HPDE6-E6E7 (cell line): ENCODE data around the gene SAMD14.
A peak's percentile ranks its signal among the peaks of the same experiment; 100 is the strongest.

Experiments used
- DNase-seq: peaks from one replicate; pipeline ENCODE4 v3.0.0; 2011; ENCODE audit warnings: missing footprints; ENCODE audit errors: extremely low spot score

SAMD14 gene

DNA sequence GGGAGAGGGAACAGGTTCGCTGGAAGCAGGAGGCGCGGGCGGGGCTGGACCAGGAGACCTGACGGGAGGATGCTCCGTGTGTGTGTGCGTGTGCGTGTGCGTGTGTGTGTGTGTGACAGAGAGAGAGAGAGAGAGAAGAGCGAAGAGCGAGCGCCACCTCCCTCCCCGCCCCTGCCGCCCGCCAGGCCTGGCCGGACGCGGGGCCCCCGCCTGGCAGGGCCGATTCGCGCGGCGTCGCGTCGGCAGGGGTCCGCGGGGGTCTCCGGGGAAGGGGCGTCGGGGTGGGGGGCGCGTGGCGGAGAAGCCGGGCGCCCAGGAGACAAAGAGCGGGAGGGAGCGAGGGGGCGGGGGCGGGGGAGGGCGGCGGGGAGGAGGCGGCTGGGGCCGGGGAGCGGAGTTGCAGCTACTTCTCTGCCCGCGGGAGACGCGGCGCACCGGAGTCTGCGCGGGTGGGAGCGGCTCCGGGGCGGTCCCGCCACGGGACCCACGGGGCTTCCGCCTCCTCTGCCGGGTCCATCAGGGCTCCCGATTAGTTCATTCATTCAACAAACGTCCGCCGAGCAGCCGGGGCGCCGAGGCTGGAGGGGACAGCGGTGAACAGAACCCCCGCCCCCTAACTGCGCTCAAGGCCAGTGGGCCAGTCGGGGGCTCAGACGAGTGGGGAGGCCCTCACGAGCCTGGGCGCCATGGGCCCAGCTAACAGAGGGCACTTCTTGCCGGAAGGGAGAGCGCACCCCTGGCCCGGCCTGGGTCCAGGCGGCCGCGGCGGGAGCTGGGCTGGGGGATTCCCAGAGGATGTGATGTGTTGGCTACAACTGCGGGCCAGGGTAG lies at the start of gene SAMD14:
TSS of gene SAMD14 (minus strand) at position 433 of the 831 bp plus-strand sequence. CDS start 5,201 bp downstream, outside the sequence.
- DNase-seq: no peak

DNA sequence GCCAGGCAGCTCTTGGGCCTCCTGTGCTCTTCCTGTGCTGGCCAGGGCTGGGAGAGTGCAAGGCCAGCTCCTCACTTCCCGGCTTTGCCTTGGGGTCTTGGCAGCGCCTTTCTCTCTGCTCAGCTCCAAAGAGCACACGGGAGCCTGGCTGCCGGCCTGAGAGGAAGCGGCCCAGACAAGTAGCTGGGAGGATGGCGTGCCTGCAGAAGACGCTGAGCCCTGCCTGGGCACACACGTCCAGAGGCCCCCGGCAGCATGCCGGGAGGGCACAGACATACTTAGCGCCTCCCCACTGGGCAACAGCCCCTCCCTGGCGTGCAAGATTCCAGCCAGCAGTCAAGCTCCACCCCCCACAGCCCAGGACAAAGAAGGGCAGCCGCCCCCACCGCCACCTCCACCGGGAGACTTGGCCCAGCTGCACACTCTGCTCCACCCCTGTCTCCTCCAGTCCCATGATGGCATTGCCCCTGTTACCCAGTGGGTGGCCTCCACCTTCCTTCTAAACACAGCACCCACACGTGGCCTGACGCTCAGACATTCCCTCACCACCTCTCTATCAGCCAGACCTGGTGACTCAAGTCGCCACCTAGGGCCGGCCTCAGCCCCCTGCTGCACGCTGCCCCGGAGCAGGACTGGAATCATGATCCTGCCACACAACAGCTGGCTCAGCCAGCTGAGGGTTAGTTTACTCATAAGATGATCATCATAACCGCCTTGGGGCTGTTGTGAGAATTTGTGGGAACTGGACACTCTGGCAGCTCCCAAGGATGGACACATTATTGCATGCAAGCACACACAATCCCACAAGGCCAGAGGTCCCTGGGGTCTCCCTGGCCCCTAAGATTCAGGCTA lies 48.2 kb upstream of the SAMD14 start:
- peak; percentile 97 for DNase-seq

DNA sequence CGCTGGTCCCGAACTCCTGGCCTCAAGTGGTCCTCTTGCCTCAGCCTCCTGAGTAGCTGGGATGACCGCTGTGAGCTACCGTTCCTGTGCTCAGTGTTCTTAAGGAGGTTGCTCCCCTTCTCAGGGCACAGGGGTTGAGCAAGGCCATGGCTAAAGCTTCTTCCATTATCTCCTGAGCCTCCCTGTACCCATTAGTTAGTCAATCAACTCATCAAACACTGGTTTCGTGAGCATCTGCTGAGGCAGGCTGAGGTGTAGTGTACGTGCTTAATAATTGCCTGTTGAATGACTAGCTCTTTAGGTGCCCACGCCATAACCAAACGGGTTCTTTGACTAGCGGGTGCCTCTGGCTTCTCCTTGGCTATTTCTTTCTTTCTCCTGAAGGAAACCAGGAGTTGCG lies 47.5 kb upstream of the SAMD14 start:
- no peak for DNase-seq

DNA sequence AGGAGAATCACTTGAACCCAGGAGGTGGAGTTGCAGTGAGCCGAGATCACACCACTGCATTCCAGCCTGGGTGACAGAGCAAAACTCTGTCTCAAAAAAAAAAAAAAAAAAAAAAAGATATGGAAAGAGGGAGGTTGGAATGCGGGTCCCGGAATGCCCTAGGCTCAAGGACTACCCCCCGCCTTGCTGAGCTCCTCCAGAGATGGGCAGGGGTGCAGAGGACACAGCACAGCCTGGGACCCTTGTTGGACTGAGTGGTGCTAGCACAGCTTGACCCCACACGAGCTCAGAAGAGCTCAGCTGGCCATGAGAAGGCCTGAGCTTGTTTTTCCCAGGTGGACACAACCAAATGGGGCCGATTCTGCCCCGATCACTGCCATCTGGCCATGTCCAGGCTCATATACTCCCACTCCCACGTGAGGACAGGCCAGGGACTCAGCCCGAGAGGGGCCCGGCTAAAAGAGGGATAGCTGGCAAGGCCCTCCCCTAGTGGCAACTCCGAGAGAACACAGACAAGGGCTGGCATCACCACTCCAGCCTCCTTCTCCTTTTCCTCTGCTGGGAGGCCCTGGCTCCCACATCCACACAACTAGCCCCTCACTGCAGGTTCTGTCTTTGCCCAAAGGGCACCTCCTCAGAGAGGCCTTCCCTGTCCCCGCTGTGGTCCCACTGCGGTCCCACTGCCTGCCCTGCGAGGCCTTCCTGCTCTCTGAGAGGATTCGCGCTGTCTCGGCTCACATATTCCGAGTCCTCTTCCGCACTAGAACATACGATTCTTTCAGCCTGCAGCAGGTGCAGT lies 46.8 kb upstream of the SAMD14 start:
- no peak for DNase-seq

DNA sequence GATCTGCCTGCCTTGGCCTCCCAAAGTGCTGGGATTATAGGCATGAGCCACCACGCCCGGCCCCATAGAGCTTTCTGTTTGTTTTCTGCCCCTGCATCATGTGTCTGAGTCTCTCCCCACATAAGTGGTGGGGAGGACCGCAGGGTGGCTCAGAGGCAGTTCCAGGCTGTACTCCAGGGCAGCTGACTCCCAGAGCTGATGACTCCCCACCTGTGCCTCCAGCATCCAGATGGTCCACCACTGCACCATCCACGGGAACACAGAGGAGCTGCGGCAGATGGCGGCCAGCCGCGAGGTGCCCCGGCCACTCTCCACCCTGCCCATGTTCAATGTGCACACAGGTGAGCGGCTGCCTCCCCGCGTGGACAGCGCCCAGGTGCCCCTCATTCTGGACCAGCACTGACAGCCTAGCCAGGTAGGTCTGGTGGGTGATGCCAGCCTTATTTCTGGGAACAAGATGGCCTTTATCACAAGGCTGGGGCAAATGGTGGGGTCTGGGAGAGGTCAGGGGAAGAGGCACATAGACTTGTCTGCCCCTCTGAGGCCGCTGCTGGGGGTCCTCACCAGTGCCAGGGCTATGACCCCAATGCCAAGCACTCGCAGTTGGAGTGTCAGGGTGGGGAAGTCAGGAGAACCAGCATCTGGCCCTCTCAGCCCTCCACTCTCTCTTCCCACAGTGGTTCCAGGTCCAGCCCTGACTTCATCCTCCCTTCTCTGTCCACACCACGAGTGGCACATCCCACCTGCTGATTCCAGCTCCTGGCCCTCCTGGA lies 45.3 kb upstream of the SAMD14 start:
- no peak for DNase-seq

DNA sequence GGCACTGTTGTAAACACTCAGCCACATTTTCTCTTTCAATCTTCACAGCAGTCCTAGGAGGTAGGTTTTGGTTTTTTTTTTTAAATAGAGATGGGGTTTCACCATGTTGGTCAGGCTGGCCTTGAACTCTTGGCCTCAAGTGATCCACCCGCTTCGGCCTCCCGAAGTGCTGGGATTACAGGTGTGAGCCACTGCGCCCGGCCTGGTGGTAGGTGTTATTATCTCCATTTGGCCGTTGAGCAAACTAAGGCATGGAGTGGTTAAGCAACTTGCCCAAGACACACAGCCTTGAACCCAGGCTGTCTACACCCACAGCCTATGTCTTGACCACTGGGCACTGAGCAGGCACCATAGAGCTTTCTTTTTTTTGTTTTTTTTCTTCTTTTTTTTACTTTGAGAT lies 44.5 kb upstream of the SAMD14 start:
- DNase-seq: no peak

DNA sequence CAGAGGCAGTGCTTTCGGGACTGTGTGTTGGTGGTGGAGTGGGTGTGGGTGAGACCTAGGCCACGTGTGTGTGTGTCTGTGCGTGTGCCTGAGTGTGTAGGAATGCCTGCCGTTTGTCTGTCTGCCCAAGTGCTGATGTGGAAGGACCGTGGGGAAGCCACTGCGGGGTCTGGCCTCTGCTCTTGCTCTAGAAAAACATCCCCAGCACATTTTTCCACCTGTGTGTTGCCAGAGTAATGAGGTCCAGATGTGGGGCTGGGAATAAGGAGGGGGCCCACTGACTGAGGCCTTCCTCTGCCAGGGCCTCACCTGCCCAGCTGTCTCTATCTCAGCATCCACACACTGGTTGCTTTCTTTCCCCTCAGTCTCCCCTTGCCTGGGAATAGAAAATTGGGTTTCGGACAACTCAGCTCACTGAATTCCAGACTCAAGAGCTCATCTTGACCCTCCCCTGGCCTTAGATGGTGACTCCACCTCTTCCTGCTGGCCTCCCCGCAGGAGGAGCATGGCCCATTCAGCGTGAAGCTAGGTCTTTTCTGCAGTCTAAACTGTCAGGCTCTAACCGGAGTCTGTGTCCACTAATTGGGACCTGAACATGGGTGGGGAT lies 43.5 kb upstream of the SAMD14 start:
- no peak for DNase-seq

DNA sequence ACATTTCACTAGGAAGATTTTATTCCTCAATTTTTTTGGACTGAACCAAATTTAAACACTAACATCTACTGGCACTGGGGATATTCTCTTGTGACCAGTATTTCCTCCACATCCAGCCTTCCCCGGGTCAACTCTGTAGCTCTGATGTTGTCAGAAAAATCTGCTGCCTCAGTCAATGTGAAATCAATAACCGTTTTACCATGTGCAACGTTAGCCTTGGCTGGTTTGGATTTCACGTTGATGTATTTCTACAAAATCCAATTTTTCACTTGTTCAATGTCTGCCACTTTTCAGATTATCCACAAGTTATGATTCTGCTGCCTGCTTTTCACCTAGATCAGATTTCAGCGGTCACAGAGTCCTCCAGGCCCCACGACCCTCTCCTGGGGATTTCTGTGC lies 43.0 kb upstream of the SAMD14 start:
- DNase-seq: no peak

DNA sequence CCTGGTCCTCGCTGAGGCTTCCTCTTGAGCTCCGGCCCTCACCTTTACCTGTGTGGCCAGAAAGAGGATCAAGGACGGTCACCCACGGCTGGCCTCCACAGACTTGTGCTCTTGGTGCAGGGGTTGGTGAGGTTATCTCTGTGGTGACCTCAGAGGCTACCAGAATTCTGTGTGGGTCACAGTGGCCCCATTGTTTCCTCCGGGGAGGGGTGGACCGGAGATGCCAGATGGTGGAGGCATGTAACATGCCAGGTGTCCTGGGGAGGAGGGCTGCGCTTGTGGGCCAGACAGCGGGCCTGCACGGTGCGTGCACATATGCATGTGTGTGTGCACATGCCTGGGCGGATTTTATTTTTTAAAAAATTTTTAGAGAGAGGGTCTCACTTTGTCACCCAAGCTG lies 42.2 kb upstream of the SAMD14 start:
- no peak for DNase-seq

DNA sequence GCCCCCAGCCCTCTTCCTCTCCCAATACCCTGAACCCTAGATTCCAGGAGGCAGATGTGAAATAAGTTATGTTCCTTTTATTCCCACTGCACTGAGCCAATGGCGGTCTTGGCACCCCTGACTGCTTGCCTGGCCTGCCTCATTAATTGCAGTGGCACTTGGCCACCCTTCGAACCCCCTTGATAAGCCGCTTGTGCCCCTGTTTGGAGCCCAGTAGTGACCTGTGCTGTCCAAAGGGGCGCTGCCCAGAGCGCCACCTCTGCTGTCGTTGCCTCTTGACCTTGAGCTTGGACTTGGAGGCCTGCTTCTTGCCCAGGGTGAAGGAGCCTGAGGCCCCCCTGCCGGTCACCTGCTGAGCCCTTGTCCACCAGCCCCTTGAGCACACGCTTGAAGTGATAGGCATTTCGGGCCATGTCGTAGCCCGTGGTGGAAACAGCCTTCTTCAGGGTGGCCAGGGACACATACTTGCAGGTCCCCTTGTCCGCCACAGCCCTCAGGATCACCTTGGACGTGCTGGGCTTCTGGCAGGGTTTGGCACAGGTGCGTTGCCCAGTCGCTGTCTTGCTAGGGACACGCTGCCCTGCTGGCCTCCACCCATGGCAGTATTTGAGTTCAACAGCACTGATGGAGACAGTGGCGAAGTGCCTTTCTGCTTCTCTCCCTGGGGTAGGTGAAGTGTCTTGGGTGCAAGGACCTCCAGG lies 41.6 kb upstream of the SAMD14 start:
- no peak for DNase-seq

DNA sequence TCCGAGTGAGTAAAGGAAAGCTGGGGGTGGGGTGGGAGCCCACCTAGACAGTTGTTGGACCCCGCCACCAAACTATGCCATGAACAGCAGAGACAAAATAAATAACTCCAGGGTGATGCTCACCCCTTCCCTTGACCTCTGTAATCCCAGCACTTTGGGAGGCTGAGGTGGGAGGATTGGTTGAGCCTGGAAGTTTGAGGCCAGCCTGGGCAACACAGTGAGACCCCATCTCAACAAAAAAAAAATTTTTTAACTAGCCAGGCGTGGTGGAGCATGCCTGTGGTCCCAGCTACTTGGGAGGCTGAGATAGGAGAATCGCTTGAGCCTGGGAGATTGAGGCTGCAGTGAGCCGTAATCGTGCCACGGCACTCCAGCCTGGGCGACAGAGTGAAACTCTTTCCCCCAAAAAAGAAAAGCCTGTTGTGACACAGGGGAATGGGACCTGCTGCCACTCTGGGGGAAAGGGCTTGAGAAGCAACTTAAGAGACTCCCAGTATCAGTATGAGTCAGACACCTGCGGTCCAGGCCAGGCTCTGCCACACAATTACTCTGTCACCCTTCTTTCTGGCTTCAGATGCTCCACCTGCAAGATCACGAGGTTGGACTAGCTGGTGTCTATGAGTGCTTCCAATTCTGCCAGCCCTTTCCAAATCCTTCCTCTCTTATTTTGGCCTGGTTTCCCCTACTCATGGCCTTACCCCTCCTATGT lies 40.9 kb upstream of the SAMD14 start:
- no peak for DNase-seq

DNA sequence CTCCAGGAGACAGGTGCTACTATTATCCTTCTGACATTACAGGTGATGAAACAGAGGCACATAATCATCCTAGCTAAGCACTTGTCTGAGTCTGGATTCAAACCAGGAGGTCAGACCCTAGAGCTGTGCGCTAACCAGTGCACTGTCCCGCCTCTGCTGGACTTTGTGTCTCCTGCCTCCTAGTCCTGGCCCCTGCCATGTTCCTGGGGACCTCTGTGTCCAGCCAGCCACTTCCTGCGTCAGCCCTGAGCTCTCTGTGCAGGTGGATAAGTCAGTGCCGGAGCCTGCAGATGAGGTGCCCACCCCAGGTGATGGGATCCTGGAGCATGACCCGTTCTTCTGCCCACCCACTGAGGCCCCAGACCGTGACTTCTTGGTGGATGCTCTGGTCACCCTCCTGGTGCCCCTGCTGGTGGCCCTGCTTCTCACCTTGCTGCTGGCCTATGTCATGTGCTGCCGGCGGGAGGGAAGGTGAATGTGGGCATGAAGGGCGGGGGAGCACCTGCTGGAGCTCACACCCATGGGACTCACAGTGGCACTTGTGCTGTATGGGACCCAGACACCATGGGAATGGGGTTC lies 40.0 kb upstream of the SAMD14 start:
- no peak for DNase-seq

DNA sequence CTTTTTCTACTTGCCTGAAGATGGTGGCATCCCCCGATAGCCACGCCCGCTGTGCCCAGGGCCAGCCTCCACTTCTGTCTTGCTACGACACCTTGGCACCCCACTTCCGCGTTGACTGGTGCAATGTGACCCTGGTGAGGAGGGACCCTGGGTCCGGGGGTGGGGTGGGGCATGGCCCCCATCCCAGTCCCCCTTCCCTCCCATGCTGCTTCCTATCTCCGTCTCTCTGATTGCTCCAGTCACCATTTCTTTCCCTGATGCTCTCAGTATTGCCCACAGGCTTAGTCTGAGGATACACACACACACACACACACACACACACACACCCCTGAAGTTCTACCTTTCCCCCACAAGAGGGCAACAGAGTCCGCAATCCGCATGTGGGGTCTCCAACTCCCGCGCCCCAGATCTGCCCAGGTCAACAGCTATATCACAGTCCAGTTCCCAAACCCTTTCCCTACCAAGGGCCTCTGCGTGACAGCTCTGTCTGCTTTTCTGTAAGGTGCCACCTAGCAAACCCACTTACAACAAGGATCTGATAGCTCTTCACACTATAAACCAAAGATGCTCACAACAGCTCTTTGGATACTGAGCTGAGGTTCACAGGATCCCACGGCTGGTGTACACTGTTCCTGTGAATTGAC lies 39.3 kb upstream of the SAMD14 start:
- no peak for DNase-seq

DNA sequence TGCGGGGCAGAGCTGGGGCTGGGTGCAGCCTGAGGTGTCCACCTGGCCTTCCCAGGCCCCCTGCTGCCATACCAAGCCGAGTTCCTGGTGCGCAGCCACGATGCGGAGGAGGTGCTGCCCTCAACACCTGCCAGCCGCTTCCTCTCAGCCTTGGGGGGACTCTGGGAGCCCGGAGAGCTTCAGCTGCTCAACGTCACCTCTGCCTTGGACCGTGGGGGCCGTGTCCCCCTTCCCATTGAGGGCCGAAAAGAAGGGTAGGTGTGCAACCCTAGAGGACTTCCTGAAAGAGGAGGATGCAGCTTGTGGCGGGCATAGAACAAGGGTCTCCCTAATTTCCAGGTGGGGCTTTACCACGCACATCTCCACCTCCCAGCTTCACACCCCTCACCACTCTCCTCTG lies 38.4 kb upstream of the SAMD14 start:
- no peak for DNase-seq

DNA sequence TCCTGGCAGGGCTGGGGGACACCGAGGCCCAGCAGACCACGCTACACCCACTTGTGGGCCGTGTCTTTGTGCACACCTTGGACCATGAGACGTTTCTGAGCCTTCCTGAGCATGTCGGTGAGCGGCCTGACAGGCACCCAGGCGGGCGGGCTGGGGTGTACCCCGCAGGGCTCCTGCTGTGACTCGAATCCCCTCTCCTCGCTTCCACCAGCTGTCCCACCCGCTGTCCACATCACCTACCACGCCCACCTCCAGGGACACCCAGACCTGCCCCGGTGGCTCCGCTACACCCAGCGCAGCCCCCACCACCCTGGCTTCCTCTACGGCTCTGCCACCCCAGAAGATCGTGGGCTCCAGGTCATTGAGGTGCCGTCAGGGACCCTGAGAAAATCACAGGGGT lies 37.4 kb upstream of the SAMD14 start:
- DNase-seq: no peak

DNA sequence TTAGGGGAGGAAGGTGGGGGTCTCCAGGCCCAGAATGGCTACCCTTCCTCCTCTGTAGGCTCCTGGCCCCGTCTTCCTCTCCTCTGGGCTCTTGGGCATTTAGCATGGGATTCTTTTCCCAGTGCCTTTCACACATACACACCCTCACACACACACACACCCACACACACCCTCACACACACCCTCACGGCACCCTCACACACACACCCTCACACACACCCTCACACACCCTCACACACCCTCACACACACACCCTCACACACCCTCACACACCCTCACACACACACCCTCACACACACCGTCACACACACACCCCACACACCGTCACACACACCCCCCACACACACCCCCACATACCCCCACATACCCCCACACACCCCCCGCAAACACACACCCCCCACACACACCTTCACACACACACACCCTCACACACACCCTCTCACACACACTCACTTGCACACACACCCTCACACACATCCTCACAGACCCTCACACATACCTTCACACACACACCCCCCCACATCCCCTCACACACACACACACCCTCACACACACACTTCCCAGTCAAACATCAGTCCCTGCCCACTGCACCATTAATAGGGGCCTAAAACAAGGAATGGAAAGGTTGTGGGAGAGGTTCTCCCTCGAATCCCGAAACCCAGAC lies 36.7 kb upstream of the SAMD14 start:
- no peak for DNase-seq

DNA sequence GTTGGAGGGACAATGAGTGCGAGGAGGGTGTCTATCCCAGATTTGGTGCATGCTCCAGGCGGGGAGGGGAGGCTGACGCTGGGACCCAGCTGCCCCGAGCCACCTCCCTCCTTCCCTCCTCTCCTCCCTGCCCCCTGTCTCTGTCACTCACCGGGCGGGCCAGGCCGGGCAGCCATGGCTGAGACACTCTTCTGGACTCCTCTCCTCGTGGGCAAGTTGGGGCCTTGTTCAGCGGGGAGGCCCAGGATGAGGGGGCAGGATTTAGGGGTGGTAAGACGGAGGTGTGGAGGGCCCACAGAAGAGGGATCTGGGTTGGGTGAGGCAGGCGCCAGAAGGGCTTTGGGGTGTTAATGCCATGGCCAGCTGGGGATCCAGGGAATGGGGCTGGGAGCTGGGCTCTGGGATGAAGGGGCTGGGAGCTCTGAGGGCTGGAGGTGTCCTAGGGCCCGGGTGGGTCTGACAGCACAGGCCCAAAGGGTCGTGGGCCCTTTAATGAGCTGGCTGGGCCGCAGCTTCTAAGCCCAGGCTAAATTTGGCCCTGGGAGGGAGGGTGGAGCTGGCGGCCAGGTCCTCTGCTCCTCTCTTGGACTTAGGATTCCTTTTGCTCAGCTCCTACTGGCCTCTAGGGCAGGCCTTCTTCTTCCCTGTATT lies 36.0 kb upstream of the SAMD14 start, which contains the start of gene SGCA:
TSS of gene SGCA (plus strand) at position 139 of the 651 bp plus-strand sequence. CDS start at position 175, 36 bp downstream.
- DNase-seq: no peak

DNA sequence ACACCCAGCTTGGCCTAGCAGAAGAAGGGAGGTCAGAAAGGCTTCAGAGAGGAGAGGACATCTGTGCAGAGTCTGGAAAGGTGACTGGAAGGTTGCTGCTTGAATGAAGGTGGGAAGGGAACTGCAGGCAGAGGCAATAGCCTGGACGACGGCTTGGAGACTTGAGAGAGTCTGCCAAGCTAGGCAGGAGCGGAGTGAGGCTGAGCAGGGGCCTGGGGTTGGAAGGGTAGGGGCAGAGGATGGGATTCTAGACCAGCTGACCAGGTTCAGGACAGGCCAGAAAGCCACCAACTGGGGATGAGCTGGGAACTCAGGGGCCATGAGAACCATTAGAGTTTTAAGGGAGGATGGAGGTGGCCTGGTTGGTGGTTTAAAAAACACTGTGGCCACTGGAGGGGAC lies 35.5 kb upstream of the SAMD14 start:
- DNase-seq: no peak
